AG04449 (cell line): ENCODE measurements around the gene SINHCAF.

Source experiments
- CTCF ChIA-PET: fragments of 350-600 bp; formaldehyde crosslinking; extraction: SDS; loops from one replicate; lab custom pipeline; 2021; ENCODE audit warnings: antibody characterized with exemption; lab: Yijun Ruan, JAX
- POLR2A ChIA-PET: fragments of 400-600, 350-600 bp; formaldehyde crosslinking; extraction: SDS; loops from one replicate; lab custom pipeline; 2020; ENCODE audit warnings: antibody characterized with exemption, inconsistent platforms; lab: Yijun Ruan, JAX
- DNase-seq: peaks from one replicate; pipeline ENCODE4 v3.0.0-alpha.2; 2010; ENCODE audit warnings: low read depth, low spot score
- H3K4me3 ChIP-seq: 2 replicates; pipeline ENCODE4 v1.5.1; 2011; ENCODE audit warnings: low read depth, mild to moderate bottlenecking, control low read depth, low read length
- CTCF ChIP-seq: IDR thresholded peaks from one replicate; pipeline ENCODE4 v1.5.1; 2011; ENCODE audit warnings: mild to moderate bottlenecking, moderate library complexity, low read length, control low read depth, inconsistent platforms; ENCODE audit not compliant: insufficient read depth; ENCODE audit errors: missing control alignments

SINHCAF gene

GRCh38 chr12:31298515-31298910 is 27.4 kb downstream of the SINHCAF start:
- DNase-seq, result no peak
- no peak overlapping the region for H3K4me3 ChIP-seq
- ChIA-PET CTCF (interaction anchor here (1.2 to 4.3 kb wide), 2 partner anchors 26 to 60 kb away, joined by 3 to 15 read pairs; no protein-coding TSS in a partner anchor), POLR2A (no interaction called here)
- no peak for TF ChIP-seq CTCF

GRCh38 chr12:31297572-31298514 is 28.1 kb downstream of the SINHCAF start:
- CTCF ChIA-PET, result interaction anchor here (1.2 to 4.3 kb wide), 3 partner anchors 26 to 60 kb away, joined by 3 to 15 read pairs (median 5); no protein-coding TSS in a partner anchor
- TF ChIP-seq CTCF, result no peak
- POLR2A ChIA-PET, result no interaction called here
- DNase-seq, result no peak
- H3K4me3 ChIP-seq, result no peak overlapping the region

GRCh38 chr12:31289441-31289840 is 36.5 kb downstream of the SINHCAF start:
- DNase-seq, result no peak
- ChIA-PET CTCF (interaction anchor here (1.0 to 2.3 kb wide), 3 partner anchors 15 to 20 kb away, joined by 3 to 12 read pairs (median 4); no protein-coding TSS in a partner anchor), POLR2A (no interaction called here)
- TF ChIP-seq CTCF, result no peak
- no peak overlapping the region for H3K4me3 ChIP-seq

GRCh38 chr12:31288381-31288780 is 37.6 kb downstream of the SINHCAF start:
- no peak for TF ChIP-seq CTCF
- ChIA-PET CTCF (interaction anchor here (1.0 to 2.5 kb wide), 3 partner anchors 14 to 17 kb away, joined by 4 to 12 read pairs (median 8); no protein-coding TSS in a partner anchor), POLR2A (no interaction called here)
- no peak for DNase-seq
- H3K4me3 ChIP-seq, result no peak overlapping the region

- no peak for TF ChIP-seq CTCF
- DNase-seq, result no peak
- ChIA-PET POLR2A (no interaction called here), CTCF (interaction anchor here (1.7 kb wide), 1 partner anchor 9 kb away, joined by 9 read pairs; no protein-coding TSS in a partner anchor)
- no peak overlapping the region for H3K4me3 ChIP-seq
These were observed 45.8 kb downstream of the SINHCAF start for GRCh38 chr12:31280183-31280582.

- no peak for DNase-seq
- H3K4me3 ChIP-seq, result no peak overlapping the region
- TF ChIP-seq CTCF, result no peak
- POLR2A ChIA-PET, result no interaction called here
- CTCF ChIA-PET, result interaction anchor here (1.1 to 1.7 kb wide), 2 partner anchors 8 to 28 kb away, joined by 3 to 9 read pairs; no protein-coding TSS in a partner anchor
These were observed 46.5 kb downstream of the SINHCAF start for GRCh38 chr12:31279390-31279924.
